HCT116 (cell line): ENCODE data around the gene GOLGA3. TPM values are rescaled to one million over a fixed set of nuclear protein-coding genes. Genes with fewer than 3 reads are reported as not detected.
"Not testable (repeated sequence)": the region's sequence is repeated elsewhere in the genome, so short reads cannot be mapped to it uniquely, and the experiment has no call there.

Experiments used
- ATAC-seq: fragments of 200-7000 bp; cut with Tn5 transposase; 2 replicates; pipeline ENCODE4 v1.9.1; 2020; ENCODE audit warnings: mild to moderate bottlenecking, moderate library complexity
- BruUV-seq: library from RNA; stranded (reverse); fragments of 400-500 nt; replicated peaks from 2 replicates; lab custom pipeline; 2021; lab: Mats Ljungman, UMichigan
- CTCF ChIA-PET: fragments of 300-600 bp; sonication (Branson Sonifier 250); formaldehyde crosslinking; loops from one replicate; lab custom pipeline; 2021; ENCODE audit warnings: antibody characterized with exemption; lab: Charles Lee
- POLR2A ChIA-PET: fragments of 300-600, 350-600 bp; sonication (Branson Sonifier 250); formaldehyde crosslinking; loops from one replicate; lab custom pipeline; 2021; ENCODE audit warnings: antibody characterized with exemption; lab: Charles Lee
- RAD21 ChIA-PET, 2 experiments: fragments of 300-600 bp; sonication (Branson Sonifier 250); formaldehyde crosslinking; loops; one replicate each; lab custom pipeline; 2023; ENCODE audit warnings: low total read pairs in 2 of 2; ENCODE audit not compliant: uncharacterized antibody in 2 of 2, unreplicated experiment in 2 of 2, low non-redundant PET in 1 of 2; lab: Charles Lee
- DNase-seq: peaks from one replicate; pipeline ENCODE4 v3.0.0-alpha.2; 2010; ENCODE audit warnings: low read depth, low spot score
- H2AFZ ChIP-seq: fragments of 200-600 bp; shearing (Covaris generic), sonication (generic); 2 replicates; pipeline ENCODE4 v1.6.1; 2017; ENCODE audit warnings: low read depth, mixed run types, mixed read lengths, antibody characterized with exemption, low read length; ENCODE audit not compliant: poor library complexity, severe bottlenecking
- H3K27ac ChIP-seq: 2 replicates; pipeline ENCODE4 v1.5.1; 2012; ENCODE audit warnings: low read depth, low read length
- H3K27me3 ChIP-seq: fragments of 200-600 bp; sonication (generic); 2 replicates; pipeline ENCODE4 v1.6.1; 2016; ENCODE audit warnings: mixed run types, low read length, mixed read lengths; ENCODE audit not compliant: insufficient read depth
- H3K36me3 ChIP-seq, 2 experiments: fragments of 200-500 bp in 1 of 2; fragments of 200-600 bp in 1 of 2; sonication (Bioruptor generic) in 1 of 2; sonication (generic) in 1 of 2; 2 replicates each; pipeline versions ENCODE4 v1.5.1 to v1.6.1; 2014 to 2016; ENCODE audit warnings: low read length in 2 of 2, inconsistent platforms in 1 of 2, mixed read lengths in 1 of 2, mixed run types in 1 of 2; ENCODE audit not compliant: insufficient read depth in 2 of 2, control insufficient read depth in 1 of 2
- H3K4me1 ChIP-seq, 2 experiments: fragments of 200-600 bp in 1 of 2; sonication (generic) in 1 of 2; 2 replicates each; pipeline versions ENCODE4 v1.5.1 to v1.6.1; 2012 to 2017; ENCODE audit warnings: low read length in 2 of 2, inconsistent platforms in 1 of 2, mild to moderate bottlenecking in 1 of 2, mixed read lengths in 1 of 2, mixed run types in 1 of 2, moderate library complexity in 1 of 2; ENCODE audit not compliant: insufficient read depth in 2 of 2, control insufficient read depth in 1 of 2
- H3K4me2 ChIP-seq: fragments of 200-600 bp; sonication (generic); 2 replicates; pipeline ENCODE4 v1.6.1; 2017; ENCODE audit warnings: mixed run types, low read length, mixed read lengths
- H3K4me3 ChIP-seq, 2 experiments: fragments of 200-600 bp in 1 of 2; sonication (generic) in 1 of 2; replicated peaks in 1 of 2; 2 replicates each; pipeline ENCODE4 v1.5.1; 2011 to 2016; ENCODE audit warnings: low read length in 2 of 2, control low read depth in 1 of 2, low read depth in 1 of 2, mild to moderate bottlenecking in 1 of 2, mixed read lengths in 1 of 2, mixed run types in 1 of 2
- H3K79me2 ChIP-seq: fragments of 200-600 bp; sonication (generic); 2 replicates; pipeline ENCODE4 v1.6.1; 2017; ENCODE audit warnings: mild to moderate bottlenecking, mixed run types, low read length, moderate library complexity, mixed read lengths; ENCODE audit not compliant: insufficient read depth
- H3K9ac ChIP-seq: fragments of 200-600 bp; sonication (generic); 2 replicates; pipeline ENCODE4 v1.6.1; 2016; ENCODE audit warnings: low read length, mixed read lengths
- H3K9me2 ChIP-seq: fragments of 200-600 bp; sonication (generic), shearing (Covaris generic); 2 replicates; pipeline ENCODE4 v1.6.1; 2017; ENCODE audit warnings: mixed run types, mild to moderate bottlenecking, moderate library complexity; ENCODE audit not compliant: insufficient read depth
- H3K9me3 ChIP-seq, 2 experiments: fragments of 200-500 bp in 1 of 2; fragments of 200-600 bp in 1 of 2; sonication (Bioruptor generic) in 1 of 2; sonication (generic) in 1 of 2; 2 replicates each; pipeline ENCODE4 v1.6.1; 2014 to 2017; ENCODE audit warnings: low read length in 2 of 2, mixed read lengths in 2 of 2, inconsistent platforms in 1 of 2, low read depth in 1 of 2, mild to moderate bottlenecking in 1 of 2, mixed run types in 1 of 2, moderate library complexity in 1 of 2; ENCODE audit not compliant: control insufficient read depth in 1 of 2, insufficient read depth in 1 of 2
- H4K20me1 ChIP-seq: fragments of 200-600 bp; sonication (generic), shearing (Covaris generic); 2 replicates; pipeline ENCODE4 v1.6.1; 2017; ENCODE audit warnings: mixed run types, mild to moderate bottlenecking, moderate library complexity; ENCODE audit not compliant: insufficient read depth
- RAD21 ChIP-seq: IDR thresholded peaks from 2 replicates; pipeline ENCODE4 v1.6.1; 2012; ENCODE audit warnings: low read depth, mild to moderate bottlenecking
- SIN3A ChIP-seq: IDR thresholded peaks from 2 replicates; pipeline ENCODE4 v1.6.1; 2012; ENCODE audit warnings: low read depth
- YY1 ChIP-seq: IDR thresholded peaks from 2 replicates; pipeline ENCODE4 v1.6.1; 2011; ENCODE audit warnings: low read length, low read depth, moderate library complexity, mild to moderate bottlenecking; ENCODE audit not compliant: insufficient replicate concordance; ENCODE audit errors: extremely low read depth
- intact Hi-C: fragments of 100-400 bp; cut with micrococcal nuclease; formaldehyde crosslinking; loops from 2 replicates; pipeline ENCODE4 v1.10.0; 2022
- total RNA-seq: library from RNA; stranded (reverse); gene quantifications from one replicate; pipeline ENCODE4 v1.2.1, GENCODE V29; 2021; ENCODE audit not compliant: unreplicated experiment

The GOLGA3 gene
- total RNA-seq, 1 experiment from 2014 or later, result 35.1 TPM

DNA sequence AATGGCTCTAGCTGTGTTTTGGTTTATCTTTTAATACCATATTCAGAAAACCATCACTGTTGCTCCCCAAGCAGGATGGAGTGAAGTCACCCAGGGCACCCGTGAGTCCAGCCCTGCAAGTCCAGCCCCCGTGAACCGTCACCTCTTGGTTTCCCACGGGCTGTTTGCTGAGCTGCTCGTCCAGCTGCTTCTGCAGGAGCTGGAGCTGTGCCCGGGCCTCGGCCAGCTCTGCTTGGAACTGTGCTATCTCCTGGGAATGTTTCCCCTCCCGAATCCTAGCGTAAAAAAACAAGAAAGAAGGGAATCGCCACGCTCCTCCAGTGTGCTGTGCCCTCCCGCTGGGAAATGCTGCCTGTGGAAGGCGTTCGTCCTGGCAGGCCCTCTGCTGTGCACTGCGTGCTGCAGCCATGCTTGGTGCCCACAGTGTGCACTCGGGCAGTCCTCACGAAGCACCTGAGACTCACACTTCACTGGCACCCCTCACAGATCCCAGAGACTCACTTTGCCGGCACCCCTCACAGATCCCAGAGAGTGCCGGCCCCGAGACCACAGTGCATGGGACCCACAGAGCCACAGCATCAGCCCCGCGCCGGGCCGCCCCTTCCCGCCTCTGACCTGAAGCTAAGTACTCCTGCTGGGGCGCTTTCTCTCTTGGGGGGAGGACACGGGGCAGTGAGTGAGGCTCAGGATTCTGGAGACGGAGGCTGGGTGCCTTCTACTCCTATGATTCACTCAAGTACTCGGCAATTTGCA lies 51.7 kb downstream of the GOLGA3 start:
- H3K4me2 ChIP-seq, result no peak overlapping the region
- ChIA-PET RAD21 (no interaction called here), CTCF (interaction anchor here (1.2 kb wide), 1 partner anchor 8 kb away, joined by 3 read pairs; no protein-coding TSS in a partner anchor), POLR2A (no interaction called here)
- H3K27me3 ChIP-seq, result no peaks in the 10 kb centered on the region
- no peak overlapping the region for H3K9ac ChIP-seq
- TF ChIP-seq YY1 (no peak), SIN3A (no peak), RAD21 (no peak)
- intact Hi-C loops, result no loop called here
- no peak overlapping the region for H3K4me3 ChIP-seq
- no peaks in the 10 kb centered on the region for H3K9me3 ChIP-seq
- H3K36me3 ChIP-seq, result peaks cover 16 to 21% of the 10 kb centered on the region in 2 experiments; a peak in 3 of 4 replicates
- H2AFZ ChIP-seq, result no peak overlapping the region
- no peak overlapping the region for H3K27ac ChIP-seq
- no peaks in the 10 kb centered on the region for H3K4me1 ChIP-seq
- DNase-seq (no peak), ATAC-seq (no peak)
- no TSS peak for BruUV-seq
- H3K79me2 ChIP-seq, result no peaks in the 10 kb centered on the region
- no peaks in the 10 kb centered on the region for H4K20me1 ChIP-seq
- no peaks in the 10 kb centered on the region for H3K9me2 ChIP-seq

DNA sequence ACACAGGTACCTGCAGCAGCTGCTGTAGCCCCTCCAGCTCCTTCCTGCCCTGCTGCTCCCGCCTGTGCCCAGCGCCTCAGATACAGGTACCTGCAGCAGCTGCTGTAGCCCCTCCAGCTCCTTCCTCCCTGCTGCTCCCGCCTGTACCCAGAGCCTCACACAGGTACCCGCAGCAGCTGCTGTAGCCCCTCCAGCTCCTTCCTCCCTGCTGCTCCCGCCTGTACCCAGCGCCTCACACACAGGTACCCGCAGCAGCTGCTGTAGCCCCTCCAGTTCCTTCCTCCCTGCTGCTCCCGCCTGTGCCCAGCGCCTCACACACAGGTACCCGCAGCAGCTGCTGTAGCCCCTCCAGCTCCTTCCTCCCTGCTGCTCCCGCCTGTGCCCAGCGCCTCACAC lies 52.4 kb downstream of the GOLGA3 start:
- RAD21 ChIA-PET, H3K27me3 ChIP-seq, BruUV-seq, H4K20me1 ChIP-seq, H3K4me3 ChIP-seq, ATAC-seq, H2AFZ ChIP-seq, H3K27ac ChIP-seq, H3K4me2 ChIP-seq, intact Hi-C loops, H3K4me1 ChIP-seq, H3K79me2 ChIP-seq, H3K9me3 ChIP-seq, POLR2A ChIA-PET, DNase-seq, H3K9ac ChIP-seq, H3K9me2 ChIP-seq: not testable (repeated sequence)
- CTCF ChIA-PET, result interaction anchor here (1.2 kb wide), 1 partner anchor 7 kb away, joined by 3 read pairs; no protein-coding TSS in a partner anchor
- H3K36me3 ChIP-seq, result peaks cover 19 to 21% of the 10 kb centered on the region in 2 experiments; a peak in 3 of 4 replicates
